GM12878 (cell line): Measurements from ENCODE around the gene CTNNA3. TPM values are rescaled to one million over a fixed set of nuclear protein-coding genes. Genes with fewer than 3 reads are reported as not detected.

Experiments used
- ATAC-seq: fragments of 200-7000 bp; cut with Tn5 transposase; 3 replicates; pipeline ENCODE4 v1.9.1; 2020; ENCODE audit warnings: mild to moderate bottlenecking, moderate library complexity
- BruUV-seq: library from RNA; stranded (reverse); fragments of 400-500 nt; replicated peaks from 2 replicates; lab custom pipeline; 2021; lab: Mats Ljungman, UMichigan
- CTCF ChIA-PET: fragments of 300-600 bp; sonication (Branson Sonifier 250); formaldehyde crosslinking; extraction: SDS; loops from one replicate; lab custom pipeline; 2021; ENCODE audit warnings: inconsistent platforms; lab: Yijun Ruan, JAX
- POLR2A ChIA-PET: fragments of 350-600 bp; formaldehyde crosslinking; extraction: SDS; loops from one replicate; lab custom pipeline; 2021; ENCODE audit warnings: inconsistent platforms; lab: Charles Lee
- RAD21 ChIA-PET: fragments of 300-600 bp; sonication (Branson Sonifier 250); formaldehyde crosslinking; loops from one replicate; lab custom pipeline; 2023; ENCODE audit warnings: antibody characterized with exemption; ENCODE audit not compliant: unreplicated experiment; lab: Charles Lee
- SMC1A ChIA-PET: fragments of 300-600 bp; sonication (Branson Sonifier 250); formaldehyde crosslinking; loops from one replicate; lab custom pipeline; 2023; ENCODE audit not compliant: unreplicated experiment, uncharacterized antibody; lab: Charles Lee
- DNase-seq: peaks from one replicate; pipeline ENCODE4 v3.0.0-alpha.2; 2011; ENCODE audit warnings: low read depth, low spot score
- FAIRE-seq: peaks from 3 replicates; lab custom pipeline; 2011; peaks lifted over from hg19 to GRCh38; lab: Jason Lieb, UNC
- H2AFZ ChIP-seq: 2 replicates; pipeline ENCODE4 v1.6.0; 2011; ENCODE audit warnings: low read depth, low read length, control low read depth; ENCODE audit not compliant: control insufficient read depth
- H3K27ac ChIP-seq: 2 replicates; pipeline ENCODE4 v1.5.1; 2011; ENCODE audit warnings: control low read depth; ENCODE audit not compliant: control insufficient read depth, insufficient read depth
- H3K27me3 ChIP-seq, 2 experiments: replicated peaks in 1 of 2; 2 replicates each; pipeline versions ENCODE4 v1.6.0 to v1.6.1; 2011; ENCODE audit warnings: low read length in 1 of 2; ENCODE audit not compliant: control insufficient read depth in 2 of 2, insufficient read depth in 2 of 2
- H3K36me3 ChIP-seq, 2 experiments: 2 replicates each; pipeline ENCODE4 v1.5.1; 2011; ENCODE audit warnings: low read length in 1 of 2; ENCODE audit not compliant: control insufficient read depth in 2 of 2, insufficient read depth in 2 of 2
- H3K4me1 ChIP-seq: 2 replicates; pipeline ENCODE4 v1.6.1; 2011; ENCODE audit warnings: mild to moderate bottlenecking, low read length, moderate library complexity, mixed read lengths; ENCODE audit not compliant: control insufficient read depth, insufficient read depth
- H3K4me2 ChIP-seq: 2 replicates; pipeline ENCODE4 v1.6.0; 2011; ENCODE audit warnings: control low read depth; ENCODE audit not compliant: control insufficient read depth, insufficient read depth
- H3K4me3 ChIP-seq: fragments of 200-600 bp; sonication (generic); 2 replicates; pipeline ENCODE4 v1.5.1; 2016
- H3K79me2 ChIP-seq: 2 replicates; pipeline ENCODE4 v1.6.0; 2011; ENCODE audit warnings: low read length; ENCODE audit not compliant: control insufficient read depth, insufficient read depth
- H3K9ac ChIP-seq: 2 replicates; pipeline ENCODE4 v1.8.0; 2011; ENCODE audit warnings: low read length, control low read depth, mixed read lengths; ENCODE audit not compliant: control insufficient read depth, insufficient read depth
- H3K9me3 ChIP-seq: replicated peaks from 3 replicates; pipeline ENCODE4 v1.5.1; 2011; ENCODE audit warnings: mild to moderate bottlenecking, low read length; ENCODE audit not compliant: control insufficient read depth, insufficient read depth
- H4K20me1 ChIP-seq: 2 replicates; pipeline ENCODE4 v1.6.0; 2011; ENCODE audit not compliant: control insufficient read depth, insufficient read depth
- GABPA ChIP-seq: IDR thresholded peaks from 2 replicates; pipeline ENCODE4 v1.6.1; 2014; ENCODE audit warnings: antibody characterized with exemption, low read depth, mild to moderate bottlenecking, inconsistent platforms
- IKZF1 ChIP-seq: fragments of 450-650 bp; conservative IDR thresholded peaks from 2 replicates; pipeline ENCODE4 v1.6.1; 2017; ENCODE audit warnings: antibody characterized with exemption, mild to moderate bottlenecking
- MTA3 ChIP-seq: IDR thresholded peaks from 2 replicates; pipeline ENCODE4 v1.6.1; 2012; ENCODE audit warnings: low read length, inconsistent platforms, borderline replicate concordance
- NRF1 ChIP-seq: conservative IDR thresholded peaks from 2 replicates; pipeline ENCODE4 v1.6.1; 2011; ENCODE audit warnings: mild to moderate bottlenecking, low read depth, low read length, improper control_type of control experiment
- YY1 ChIP-seq: IDR thresholded peaks from 2 replicates; pipeline ENCODE4 v1.6.1; 2011; ENCODE audit warnings: low read depth, mild to moderate bottlenecking, low read length
- WGBS: methylation state at CpG from one replicate; pipeline ENCODE4 v1.1.6; 2016; ENCODE audit warnings: low lambda C conversion rate; ENCODE audit not compliant: insufficient replicate concordance, insufficient coverage; ENCODE audit errors: missing lambda C conversion rate; 5-methylcytosine and 5-hydroxymethylcytosine counted together
- in situ Hi-C: fragments of 300-500 bp; cut with MboI; formaldehyde crosslinking; loops from 9 replicates; pipeline ENCODE4 v1.14.3; 2018; ENCODE audit warnings: mixed read lengths
- intact Hi-C: fragments of 100-400 bp; cut with micrococcal nuclease; formaldehyde crosslinking; loops from one replicate; pipeline ENCODE4 v1.14.2; 2022; ENCODE audit not compliant: unreplicated experiment
- polyA plus RNA-seq, 11 experiments: library from polyadenylated mRNA; depleted of rRNA in 4 of 11; unstranded in 6 of 11; stranded (reverse) in 5 of 11; fragments of >200 nt; fragmentation: Nextera tagmentation in 4 of 11; fragmentation: Illumina TruSeq in 1 of 11; extraction: Ambion mirVana in 4 of 11; extraction: Trizol in 1 of 11; gene quantifications; 1 replicate in 1 of 11; 2 replicates in 10 of 11; pipeline versions ENCODE4 v1.2.1 to v1.2.3, GENCODE V29; 2011 to 2016; ENCODE audit warnings: inconsistent platforms in 2 of 11, missing spikeins in 2 of 11, low read depth in 1 of 11
- total RNA-seq, 4 experiments: library from RNA; depleted of rRNA in 3 of 4; stranded (reverse); fragments of >200 nt in 3 of 4; fragmentation: Illumina TruSeq in 1 of 4; extraction: Trizol in 1 of 4; gene quantifications; 2 replicates each; pipeline versions ENCODE4 v1.2.1 to v1.2.3, GENCODE V29; 2013 to 2021
- TF ChIP-seq, protein P1 (sequence below): fragments of 450-650 bp; IDR thresholded peaks from 2 replicates; pipeline ENCODE4 v1.6.1; 2014; ENCODE audit warnings: mild to moderate bottlenecking

Gene CTNNA3
- total and polyA plus RNA-seq, 10 of the 15 experiments (the other 5 are each of a cell fraction or from before 2014, with no cell fraction given): under 0.01 to 4.5 (median 0.22) TPM; not detected in 2

DNA sequence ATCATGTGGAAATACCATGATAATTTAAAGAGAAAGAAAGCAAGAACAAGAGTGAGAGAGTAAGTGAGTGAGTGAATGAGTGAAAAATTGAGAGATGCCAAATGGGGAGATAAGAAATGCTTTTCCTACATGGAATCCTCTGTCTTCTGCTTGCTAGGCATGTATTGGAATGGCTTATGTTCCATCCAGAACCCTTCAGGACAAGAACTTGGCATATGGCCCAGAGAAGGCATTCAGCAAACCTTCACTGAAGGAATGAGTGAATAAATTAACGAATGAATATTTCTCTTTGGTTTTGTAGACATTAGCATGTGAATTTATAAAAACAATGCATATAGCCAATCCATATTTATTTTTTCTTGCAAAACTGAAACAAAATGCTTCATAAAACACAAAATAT is 608.0 kb downstream of the CTNNA3 start:
- H3K27ac ChIP-seq: no peak overlapping the region
- no peaks in the 10 kb centered on the region for H3K27me3 ChIP-seq
- RAD21 ChIA-PET: no interaction called here
- intact Hi-C loops: no loop called here
- WGBS: 0% methylated on average over 1 of the region's 1 CpG
- H3K9me3 ChIP-seq: no peaks in the 10 kb centered on the region
- CTCF ChIA-PET: no interaction called here
- TF ChIP-seq NRF1: no peak
- no peak for TF ChIP-seq MTA3
- H3K4me1 ChIP-seq: no peaks in the 10 kb centered on the region
- DNase-seq (no peak), ATAC-seq (no peak), FAIRE-seq (no peak)
- H3K4me3 ChIP-seq: no peak overlapping the region
- BruUV-seq: no TSS peak
- POLR2A ChIA-PET: no interaction called here
- SMC1A ChIA-PET: no interaction called here
- H3K79me2 ChIP-seq: no peaks in the 10 kb centered on the region
- no peaks in the 10 kb centered on the region for H3K36me3 ChIP-seq
- H3K9ac ChIP-seq: no peak overlapping the region
- H2AFZ ChIP-seq: no peak overlapping the region
- in situ Hi-C loops: no loop called here
- no peak overlapping the region for H3K4me2 ChIP-seq
- no peaks in the 10 kb centered on the region for H4K20me1 ChIP-seq

DNA sequence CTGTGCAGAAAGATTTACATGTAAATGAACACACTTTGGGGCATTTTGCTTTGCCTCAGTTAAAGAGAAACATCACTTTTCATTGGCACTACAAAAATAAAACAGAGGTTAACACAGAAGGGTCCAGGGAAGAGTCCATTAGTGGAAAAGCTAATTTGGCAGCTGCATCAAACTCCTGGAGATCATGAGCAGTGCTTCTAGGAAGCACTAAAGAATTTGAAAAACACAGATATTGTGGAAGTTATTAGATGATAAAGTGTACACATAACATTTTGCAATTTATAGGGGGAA is 608.9 kb downstream of the CTNNA3 start:
- Histone ChIP-seq H3K9me3 (no peaks in the 10 kb centered on the region), H4K20me1 (no peaks in the 10 kb centered on the region), H3K27ac (no peak overlapping the region), H3K4me3 (no peak overlapping the region), H3K9ac (no peak overlapping the region), H3K4me2 (no peak overlapping the region), H2AFZ (no peak overlapping the region), H3K4me1 (no peaks in the 10 kb centered on the region), H3K79me2 (no peaks in the 10 kb centered on the region), H3K27me3 (no peaks in the 10 kb centered on the region), H3K36me3 (no peaks in the 10 kb centered on the region)
- in situ Hi-C loops: no loop called here
- ATAC-seq (no peak), FAIRE-seq (no peak), DNase-seq (no peak)
- intact Hi-C loops: no loop called here
- ChIA-PET RAD21 (interaction anchor here (0.5 kb wide), 1 partner anchor 1020 kb away, joined by 3 read pairs; no protein-coding TSS in a partner anchor), CTCF (no interaction called here), POLR2A (no interaction called here), SMC1A (no interaction called here)
- TF ChIP-seq, protein P1, sequence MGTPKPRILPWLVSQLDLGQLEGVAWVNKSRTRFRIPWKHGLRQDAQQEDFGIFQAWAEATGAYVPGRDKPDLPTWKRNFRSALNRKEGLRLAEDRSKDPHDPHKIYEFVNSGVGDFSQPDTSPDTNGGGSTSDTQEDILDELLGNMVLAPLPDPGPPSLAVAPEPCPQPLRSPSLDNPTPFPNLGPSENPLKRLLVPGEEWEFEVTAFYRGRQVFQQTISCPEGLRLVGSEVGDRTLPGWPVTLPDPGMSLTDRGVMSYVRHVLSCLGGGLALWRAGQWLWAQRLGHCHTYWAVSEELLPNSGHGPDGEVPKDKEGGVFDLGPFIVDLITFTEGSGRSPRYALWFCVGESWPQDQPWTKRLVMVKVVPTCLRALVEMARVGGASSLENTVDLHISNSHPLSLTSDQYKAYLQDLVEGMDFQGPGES: no peak
- no peak for TF ChIP-seq IKZF1
- no peak for TF ChIP-seq YY1
- no peak for TF ChIP-seq GABPA
- no TSS peak for BruUV-seq
